Activated CD4-positive, CD25-positive, alpha-beta regulatory T cell treated with anti-CD3 and anti-CD28 coated beads, Interleukin-2, amount 50 U/mL, for 16 hours (primary cell): ENCODE results near the gene LYPD4.
A peak's percentile ranks its signal among the peaks of the same experiment; 100 is the strongest.
"Not testable (repeated sequence)": the region's sequence is repeated elsewhere in the genome, so short reads cannot be mapped to it uniquely, and the experiment has no call there.

Source experiments
- DNase-seq: peaks from one replicate; pipeline ENCODE4 v3.0.0-alpha.2; 2020; ENCODE audit warnings: low read depth, low spot score

The LYPD4 gene

GRCh38 chr19:41844601-41845000 is at the start of gene LYPD4:
TSS of gene LYPD4 (minus strand) at chr19:41844683. CDS start at chr19:41839285, 5,398 bp downstream.
- no peak for DNase-seq

GRCh38 chr19:41893899-41894298 is 49.4 kb upstream of the LYPD4 start:
- DNase-seq = no peak

- DNase-seq = no peak
Measured at GRCh38 chr19:41892173-41892902, 47.9 kb upstream of the LYPD4 start.

- DNase-seq = no peak
Measured at GRCh38 chr19:41890936-41891335, 46.5 kb upstream of the LYPD4 start.

GRCh38 chr19:41889896-41890295 is 45.4 kb upstream of the LYPD4 start:
- DNase-seq = no peak

GRCh38 chr19:41888926-41889325 is 44.4 kb upstream of the LYPD4 start:
- DNase-seq = no peak

- peak; percentile 66 for DNase-seq
Measured at GRCh38 chr19:41887711-41888382, 43.4 kb upstream of the LYPD4 start.

GRCh38 chr19:41886761-41887710 is 42.6 kb upstream of the LYPD4 start:
- peak; percentile 32 for DNase-seq

GRCh38 chr19:41883821-41884733 is 39.6 kb upstream of the LYPD4 start:
- peak; percentile 70 for DNase-seq

GRCh38 chr19:41883463-41883820 is 39.0 kb upstream of the LYPD4 start:
- DNase-seq = no peak

GRCh38 chr19:41882568-41883462 is 38.3 kb upstream of the LYPD4 start, which contains the start of gene ARHGEF1:
TSS of gene ARHGEF1 (plus strand) at chr19:41883184. CDS start at chr19:41888083, 4,899 bp downstream.
- peak; percentile 27 for DNase-seq

- DNase-seq = no peak
Measured at GRCh38 chr19:41880329-41880708, 35.8 kb upstream of the LYPD4 start.

GRCh38 chr19:41879670-41880328 is 35.3 kb upstream of the LYPD4 start:
- DNase-seq = no peak

GRCh38 chr19:41879080-41879479 is 34.6 kb upstream of the LYPD4 start:
- DNase-seq = no peak

- no peak for DNase-seq
Measured at GRCh38 chr19:41877916-41878905, 33.7 kb upstream of the LYPD4 start.

- DNase-seq = no peak
Measured at GRCh38 chr19:41876847-41877832, 32.7 kb upstream of the LYPD4 start, which contains the start of gene CD79A. TSS of gene CD79A (plus strand) at chr19:41877279. CDS start at chr19:41877305, 26 bp downstream.

- DNase-seq = not testable (repeated sequence)
Measured at GRCh38 chr19:41875973-41876372, 31.5 kb upstream of the LYPD4 start.
